Activated CD4-positive, alpha-beta memory T cell treated with anti-CD3 and anti-CD28 coated beads for 36 hours (primary cell): ENCODE data around the gene FAM98A. TPM values are rescaled to one million over a fixed set of nuclear protein-coding genes. Genes with fewer than 3 reads are reported as not detected.

Source experiments
- CTCF ChIA-PET: fragments of 350-600 bp; sonication (Branson Sonifier 250); formaldehyde crosslinking; loops from one replicate; lab custom pipeline; 2021; ENCODE audit warnings: antibody characterized with exemption, inconsistent platforms; lab: Charles Lee
- POLR2A ChIA-PET: fragments of 350-600 bp; sonication (Branson Sonifier 250); formaldehyde crosslinking; loops from one replicate; lab custom pipeline; 2021; ENCODE audit warnings: antibody characterized with exemption; lab: Charles Lee
- DNase-seq: peaks from one replicate; pipeline ENCODE4 v3.0.0-alpha.2; 2020
- H3K27ac Mint-ChIP-seq: one replicate; pipeline ENCODE4 v1.8.0; 2021; ENCODE audit warnings: mixed read lengths
- H3K27me3 Mint-ChIP-seq: one replicate; pipeline ENCODE4 v1.8.0; 2021; ENCODE audit warnings: mixed read lengths
- H3K36me3 Mint-ChIP-seq: one replicate; pipeline ENCODE4 v1.8.0; 2021; ENCODE audit warnings: mixed read lengths
- H3K4me1 Mint-ChIP-seq: one replicate; pipeline ENCODE4 v1.8.0; 2021; ENCODE audit warnings: low read depth, mixed read lengths
- H3K4me3 Mint-ChIP-seq: one replicate; pipeline ENCODE4 v1.8.0; 2021; ENCODE audit warnings: mild to moderate bottlenecking, mixed read lengths
- H3K9me3 Mint-ChIP-seq: one replicate; pipeline ENCODE4 v1.8.0; 2021; ENCODE audit warnings: mixed read lengths
- intact Hi-C: fragments of 100-400 bp; cut with micrococcal nuclease; formaldehyde crosslinking; loops from one replicate; pipeline ENCODE4 v1.15.1; 2023
- total RNA-seq, 2 experiments: library from RNA; stranded (reverse); gene quantifications; one replicate each; pipeline ENCODE4 v1.2.3, GENCODE V29; 2021

The FAM98A gene
- total RNA-seq, 2 experiments from 2014 or later, result 46.7 to 46.8 TPM

DNA sequence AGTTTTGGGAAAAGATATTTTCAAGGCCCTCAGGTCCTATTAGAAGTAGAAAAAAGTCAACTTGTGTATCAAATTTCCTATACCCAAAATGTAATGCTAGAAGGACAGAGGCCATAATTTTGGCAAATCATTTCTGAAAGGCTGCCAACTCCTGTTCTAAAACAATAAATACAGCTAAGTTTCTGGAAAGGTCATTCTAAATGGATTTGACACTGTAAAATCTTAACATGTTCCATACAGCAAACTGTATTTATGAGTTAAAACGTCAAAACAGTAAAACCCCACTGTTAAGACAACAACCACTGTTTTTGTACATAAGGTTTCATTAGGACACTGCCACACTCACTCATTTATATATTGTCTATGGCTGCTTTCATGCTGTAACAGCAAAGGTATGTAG, 9.7 kb downstream of the FAM98A start:
- no peak for DNase-seq
- Mint-ChIP-seq H3K4me3 (no peak overlapping the region), H3K36me3 (peaks cover 38% of the 10 kb centered on the region), H3K27me3 (no peaks in the 10 kb centered on the region), H3K4me1 (peaks cover 6% of the 10 kb centered on the region), H3K9me3 (no peaks in the 10 kb centered on the region), H3K27ac (no peak overlapping the region)
- ChIA-PET POLR2A (no interaction called here), CTCF (no interaction called here)
- intact Hi-C loops, result loop anchor here (10.0 kb wide), 1 partner anchor 645 kb away; the partner anchor contains the start of gene LTBP1

DNA sequence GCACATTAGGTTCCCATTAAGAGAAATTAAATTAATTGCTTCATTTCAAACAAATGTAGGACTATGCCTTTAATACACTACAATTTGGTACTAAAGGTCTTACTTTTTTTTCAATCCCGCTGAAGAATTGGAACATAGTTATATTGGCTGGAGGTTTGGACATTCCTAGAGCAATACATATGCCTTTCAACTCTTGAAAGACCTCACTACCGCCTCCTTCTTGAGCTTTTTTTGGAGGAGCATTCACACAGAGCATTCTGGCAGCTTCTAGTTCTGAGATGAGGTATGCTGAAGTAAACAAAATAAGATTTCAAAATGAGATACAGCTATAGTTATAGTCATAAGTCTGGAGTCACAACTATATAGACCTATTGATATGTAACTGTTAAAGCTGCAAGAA, 10.9 kb downstream of the FAM98A start:
- Mint-ChIP-seq H3K9me3 (no peaks in the 10 kb centered on the region), H3K27ac (no peak overlapping the region), H3K4me1 (no peaks in the 10 kb centered on the region), H3K4me3 (no peak overlapping the region), H3K27me3 (no peaks in the 10 kb centered on the region), H3K36me3 (peaks cover 36% of the 10 kb centered on the region)
- CTCF ChIA-PET, result interaction anchor here (1.1 kb wide), 1 partner anchor 113 kb away, joined by 5 read pairs; no protein-coding TSS in a partner anchor
- no peak for DNase-seq
- intact Hi-C loops, result loop anchor here (10.0 kb wide), 1 partner anchor 643 kb away; the partner anchor contains the start of gene LTBP1
- POLR2A ChIA-PET, result no interaction called here

DNA sequence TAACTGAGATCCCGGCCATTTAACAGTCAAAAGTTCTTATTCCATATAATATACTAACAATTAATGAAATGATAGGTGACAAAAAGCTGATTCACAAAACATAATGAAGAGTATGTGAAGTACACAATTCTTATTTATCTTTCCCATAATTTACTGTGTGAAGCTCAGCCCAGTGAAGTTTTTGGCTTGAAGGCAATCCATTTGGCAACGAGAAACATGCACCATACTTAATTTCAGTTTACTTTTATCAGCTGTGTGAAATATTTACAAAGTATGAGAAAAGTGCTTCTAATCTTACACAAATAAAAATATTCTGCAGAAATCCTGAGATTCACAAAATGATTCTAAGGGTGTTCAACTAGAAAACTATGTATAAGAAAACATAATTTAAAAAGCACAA, 12.3 kb downstream of the FAM98A start:
- no peak for DNase-seq
- Mint-ChIP-seq H3K27ac (no peak overlapping the region), H3K9me3 (no peaks in the 10 kb centered on the region), H3K36me3 (peaks cover 36% of the 10 kb centered on the region), H3K27me3 (no peaks in the 10 kb centered on the region), H3K4me3 (no peak overlapping the region), H3K4me1 (peaks cover 7% of the 10 kb centered on the region)
- intact Hi-C loops, result loop anchor here (10.0 kb wide), 1 partner anchor 642 kb away; the partner anchor contains the start of gene LTBP1
- POLR2A ChIA-PET, result no interaction called here
- CTCF ChIA-PET, result interaction anchor here (1.0 kb wide), 1 partner anchor 173 kb away, joined by 3 read pairs; no protein-coding TSS in a partner anchor

DNA sequence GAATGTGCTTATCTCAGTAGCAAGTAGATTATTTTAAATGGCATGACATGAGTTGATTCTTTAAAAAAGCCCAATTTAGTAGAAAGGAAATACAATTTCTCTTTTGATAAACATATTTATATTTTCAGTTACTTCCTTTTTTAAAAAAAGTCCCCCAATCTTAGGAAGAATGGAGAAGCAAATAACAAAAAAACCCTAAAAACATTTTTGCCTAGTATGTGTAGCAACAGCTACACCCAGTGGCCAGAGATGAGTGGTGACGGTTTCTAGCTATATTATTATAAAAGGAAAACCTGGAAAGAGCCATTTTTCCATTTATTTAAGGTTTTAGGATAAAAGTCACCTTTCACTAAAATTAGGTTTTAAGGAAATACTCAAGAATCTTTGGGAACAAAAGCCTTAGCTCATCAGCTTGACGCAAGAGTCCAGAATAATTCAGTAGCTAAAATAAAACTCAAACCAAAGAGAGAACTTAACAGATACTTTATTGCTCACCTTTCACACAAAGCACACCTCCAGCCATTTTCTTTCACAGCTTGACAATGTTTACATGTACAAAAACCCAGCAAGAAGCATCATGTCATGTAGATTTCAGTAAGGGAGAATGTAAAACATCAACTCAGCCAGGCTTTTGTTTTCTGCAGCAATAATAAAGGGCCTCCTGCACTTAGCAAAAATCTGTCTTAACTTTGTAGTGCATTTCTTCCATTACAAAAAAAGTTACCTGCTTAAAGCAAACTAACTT, 15.7 kb downstream of the FAM98A start:
- Mint-ChIP-seq H3K36me3 (peaks cover 26% of the 10 kb centered on the region), H3K27ac (no peak overlapping the region), H3K9me3 (no peaks in the 10 kb centered on the region), H3K4me1 (peaks cover 10% of the 10 kb centered on the region), H3K27me3 (no peaks in the 10 kb centered on the region), H3K4me3 (no peak overlapping the region)
- ChIA-PET CTCF (interaction anchor here (0.6 to 3.1 kb wide), 45 partner anchors 10 to 864 kb away, joined by 3 to 35 read pairs (median 3); partner anchors contain the start of genes FAM98A and RASGRP3), POLR2A (interaction anchor here (3.2 kb wide), 1 partner anchor 15 kb away, joined by 12 read pairs; the partner anchor contains the start of gene FAM98A)
- DNase-seq, result peak; percentile 25
- intact Hi-C loops, result loop anchor here (1.0 to 10.0 kb wide), 4 partner anchors 108 to 639 kb away; partner anchors contain the start of gene LTBP1

DNA sequence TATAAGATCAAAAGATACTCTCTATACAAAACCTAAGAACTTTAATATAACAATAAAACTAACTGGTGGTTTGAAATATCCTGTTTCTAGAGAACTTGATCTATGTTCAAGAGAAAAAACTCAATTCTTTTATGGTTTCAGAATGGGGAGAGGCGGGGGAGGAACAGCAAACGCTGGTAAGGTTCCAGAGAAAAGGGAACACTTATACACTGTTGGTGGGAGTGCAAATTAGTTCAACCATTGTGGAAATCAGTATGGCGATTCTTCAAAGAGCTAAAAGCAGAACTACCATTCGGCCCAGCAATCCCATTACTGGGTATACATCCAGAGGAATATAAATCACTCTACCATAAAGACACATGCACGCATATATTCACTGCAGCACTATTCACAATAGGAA, 17.2 kb downstream of the FAM98A start:
- intact Hi-C loops, result loop anchor here (1.0 to 10.0 kb wide), 4 partner anchors 98 to 637 kb away; partner anchors contain the start of gene LTBP1
- Mint-ChIP-seq H3K9me3 (no peaks in the 10 kb centered on the region), H3K4me3 (no peak overlapping the region), H3K36me3 (peaks cover 23% of the 10 kb centered on the region), H3K27ac (no peak overlapping the region), H3K4me1 (peaks cover 10% of the 10 kb centered on the region), H3K27me3 (no peaks in the 10 kb centered on the region)
- ChIA-PET POLR2A (interaction anchor here (3.2 kb wide), 1 partner anchor 17 kb away, joined by 12 read pairs; the partner anchor contains the start of gene FAM98A), CTCF (interaction anchor here (1.6 to 3.1 kb wide), 5 partner anchors 12 to 194 kb away, joined by 4 to 35 read pairs (median 14); partner anchors contain the start of gene RASGRP3)
- DNase-seq, result no peak

DNA sequence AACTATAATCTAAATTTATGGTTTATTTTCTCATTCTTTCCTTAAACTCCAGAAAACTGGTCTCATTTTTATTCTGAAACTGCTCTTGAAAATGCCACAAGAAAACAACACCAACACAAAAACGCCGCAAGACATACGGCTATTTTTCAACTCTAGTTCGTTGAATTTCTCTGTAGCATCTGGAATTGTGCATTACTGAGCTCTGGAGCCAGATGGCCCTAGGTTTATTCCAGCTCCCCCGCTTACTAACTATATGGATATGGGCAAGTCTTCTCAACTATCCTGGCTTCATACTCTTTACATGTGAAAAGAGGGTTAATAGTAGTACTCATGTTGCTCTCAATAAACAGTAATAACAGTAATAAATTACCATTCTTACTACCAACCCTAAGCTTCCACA, 19.9 kb downstream of the FAM98A start:
- Mint-ChIP-seq H3K4me3 (no peak overlapping the region), H3K27ac (no peak overlapping the region), H3K36me3 (peaks cover 9% of the 10 kb centered on the region), H3K4me1 (peaks cover 10% of the 10 kb centered on the region), H3K9me3 (no peaks in the 10 kb centered on the region), H3K27me3 (no peaks in the 10 kb centered on the region)
- intact Hi-C loops, result no loop called here
- POLR2A ChIA-PET, result no interaction called here
- CTCF ChIA-PET, result interaction anchor here (1.1 kb wide), 1 partner anchor 103 kb away, joined by 4 read pairs; the partner anchor contains the start of gene RASGRP3
- DNase-seq, result no peak

DNA sequence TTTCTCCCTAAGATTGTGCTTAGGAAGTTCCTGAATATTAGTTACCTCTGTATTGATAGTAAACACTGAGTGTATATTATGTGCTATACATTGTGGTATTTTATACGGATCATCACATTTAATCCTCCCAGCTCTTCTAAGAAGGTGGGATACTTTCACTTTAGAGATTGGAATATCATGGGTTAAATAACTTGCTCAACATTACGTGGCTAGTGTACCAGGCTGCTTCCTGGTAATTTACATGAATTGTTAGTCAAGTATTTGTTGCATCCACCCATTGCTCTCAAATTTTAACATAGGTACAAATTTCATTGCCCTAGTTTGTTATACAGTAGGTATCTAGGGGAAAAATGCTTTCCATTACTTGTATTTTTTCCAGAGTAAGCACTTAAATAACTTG, 21.4 kb downstream of the FAM98A start:
- no peaks in the 10 kb centered on the region for H3K27me3 Mint-ChIP-seq
- H3K9me3 Mint-ChIP-seq, result no peaks in the 10 kb centered on the region
- CTCF ChIA-PET, result no interaction called here
- H3K27ac Mint-ChIP-seq, result no peak overlapping the region
- peaks cover 10% of the 10 kb centered on the region for H3K4me1 Mint-ChIP-seq
- DNase-seq, result no peak
- POLR2A ChIA-PET, result no interaction called here
- H3K4me3 Mint-ChIP-seq, result no peak overlapping the region
- intact Hi-C loops, result no loop called here
- H3K36me3 Mint-ChIP-seq, result peaks cover 5% of the 10 kb centered on the region

DNA sequence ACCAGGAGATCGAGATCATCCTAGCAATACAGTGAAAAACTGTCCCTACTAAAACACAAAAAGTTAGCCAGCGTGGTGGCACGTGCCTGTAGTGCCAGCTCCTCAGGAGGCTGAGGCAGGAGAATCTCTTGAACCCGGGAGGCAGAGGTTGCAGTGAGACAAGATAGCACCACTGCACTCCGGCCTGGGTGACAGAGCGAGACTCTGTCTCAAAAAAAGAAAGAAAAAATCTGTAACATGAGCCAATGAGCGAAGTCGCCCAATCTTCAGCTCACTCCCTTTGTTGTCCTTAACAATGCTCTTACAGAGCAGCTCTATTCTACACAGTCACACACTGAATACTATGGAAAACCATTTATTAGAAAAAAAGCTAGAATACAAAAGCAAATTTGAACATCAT, 22.0 kb downstream of the FAM98A start:
- Mint-ChIP-seq H3K9me3 (no peaks in the 10 kb centered on the region), H3K27me3 (no peaks in the 10 kb centered on the region), H3K4me3 (no peak overlapping the region), H3K27ac (no peak overlapping the region), H3K4me1 (peaks cover 7% of the 10 kb centered on the region), H3K36me3 (peaks cover 3% of the 10 kb centered on the region)
- intact Hi-C loops, result no loop called here
- no peak for DNase-seq
- ChIA-PET CTCF (no interaction called here), POLR2A (no interaction called here)

DNA sequence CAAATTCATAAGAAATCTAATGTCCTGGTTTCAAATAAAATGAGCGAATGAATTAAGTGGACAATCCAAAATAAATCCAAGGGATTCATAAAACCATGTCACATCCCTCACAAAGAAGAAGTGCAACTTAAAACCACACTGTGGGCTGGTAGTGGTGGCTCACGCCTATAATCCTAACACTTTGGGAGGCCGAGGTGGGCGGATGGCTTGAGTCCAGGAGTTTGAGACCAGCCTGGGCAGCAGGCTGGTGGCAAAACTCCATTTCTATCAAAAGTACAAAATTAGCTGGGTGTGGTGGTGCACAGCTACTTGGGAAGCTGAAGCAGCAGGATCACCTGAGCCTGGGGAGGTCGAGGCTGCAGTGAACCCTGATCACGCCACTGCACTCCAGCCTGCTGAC, 25.4 kb downstream of the FAM98A start:
- ChIA-PET POLR2A (no interaction called here), CTCF (interaction anchor here (1.2 to 2.4 kb wide), 3 partner anchors 10 to 98 kb away, joined by 3 to 7 read pairs (median 6); no protein-coding TSS in a partner anchor)
- intact Hi-C loops, result no loop called here
- peaks cover 4% of the 10 kb centered on the region for H3K4me1 Mint-ChIP-seq
- H3K36me3 Mint-ChIP-seq, result no peaks in the 10 kb centered on the region
- H3K27me3 Mint-ChIP-seq, result no peaks in the 10 kb centered on the region
- no peak overlapping the region for H3K27ac Mint-ChIP-seq
- no peak for DNase-seq
- no peaks in the 10 kb centered on the region for H3K9me3 Mint-ChIP-seq
- H3K4me3 Mint-ChIP-seq, result no peak overlapping the region

DNA sequence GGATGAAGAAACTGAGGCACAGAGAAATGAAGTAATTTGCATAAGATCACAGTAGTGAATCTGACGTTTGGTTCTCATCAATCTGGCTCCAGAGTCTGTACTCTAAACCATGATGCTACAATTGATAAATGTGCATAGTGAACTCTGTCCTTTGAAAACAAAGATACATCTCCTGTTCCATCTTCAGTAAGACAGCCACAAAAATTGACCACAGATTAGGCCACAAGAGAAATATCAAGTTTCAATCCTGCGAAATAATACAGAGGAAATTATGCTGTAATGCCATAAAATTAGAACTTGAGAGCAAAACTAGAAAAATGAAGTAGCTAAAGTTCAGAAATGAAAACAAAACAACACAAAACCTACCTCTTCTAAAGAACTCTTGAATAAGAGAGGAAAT, 28.4 kb downstream of the FAM98A start:
- DNase-seq, result no peak
- H3K9me3 Mint-ChIP-seq, result no peaks in the 10 kb centered on the region
- CTCF ChIA-PET, result no interaction called here

DNA sequence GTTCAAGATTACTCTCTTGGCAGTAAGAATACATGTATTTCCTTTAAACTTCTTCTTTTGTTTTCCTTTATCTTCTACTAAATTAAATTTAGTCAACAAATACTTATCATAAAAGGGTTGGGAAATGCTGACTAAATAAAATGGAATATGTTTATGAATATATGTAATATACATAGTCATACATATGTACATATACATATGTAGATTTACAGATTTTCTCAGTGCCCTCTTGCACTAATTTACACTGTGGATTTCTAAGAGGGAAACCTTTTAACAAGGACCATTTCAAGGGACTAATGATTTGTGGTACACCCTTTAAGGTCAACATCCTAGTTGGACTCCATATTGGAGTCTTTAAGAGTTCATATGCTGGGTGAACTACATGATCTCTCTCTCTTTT, 37.2 kb downstream of the FAM98A start:
- Mint-ChIP-seq H3K36me3 (peaks cover 10% of the 10 kb centered on the region), H3K4me1 (no peaks in the 10 kb centered on the region), H3K9me3 (no peaks in the 10 kb centered on the region), H3K4me3 (no peak overlapping the region), H3K27me3 (no peaks in the 10 kb centered on the region), H3K27ac (no peak overlapping the region)
- ChIA-PET CTCF (no interaction called here), POLR2A (no interaction called here)
- intact Hi-C loops, result no loop called here
- DNase-seq, result no peak

More for the DNA sequence above, 28.4 kb downstream of the FAM98A start:
- Mint-ChIP-seq H3K36me3 (no peaks in the 10 kb centered on the region), H3K27ac (no peak overlapping the region), H3K27me3 (no peaks in the 10 kb centered on the region), H3K4me1 (peaks cover 4% of the 10 kb centered on the region), H3K4me3 (no peak overlapping the region)
- intact Hi-C loops, result no loop called here
- POLR2A ChIA-PET, result no interaction called here

DNA sequence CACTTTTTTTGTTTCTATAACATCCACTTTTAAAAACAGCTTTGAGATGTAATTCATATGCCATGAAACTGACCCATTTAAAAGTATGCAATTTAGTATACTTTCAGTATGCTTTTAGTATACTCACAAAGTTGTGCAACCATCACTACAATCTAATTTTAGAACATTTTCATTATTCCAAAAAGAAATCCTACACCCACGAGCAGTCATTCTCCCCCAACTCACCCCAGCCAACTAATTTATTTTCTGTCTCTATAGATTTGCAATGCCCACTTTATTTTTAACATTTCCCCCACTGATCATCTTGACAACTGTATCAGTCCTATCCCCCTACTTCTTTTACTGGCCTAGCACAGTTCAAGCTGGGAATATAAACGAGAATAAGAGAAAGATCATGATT, 39.1 kb downstream of the FAM98A start:
- no peaks in the 10 kb centered on the region for H3K4me1 Mint-ChIP-seq
- intact Hi-C loops, result no loop called here
- H3K4me3 Mint-ChIP-seq, result no peak overlapping the region
- ChIA-PET POLR2A (no interaction called here), CTCF (no interaction called here)
- H3K9me3 Mint-ChIP-seq, result no peaks in the 10 kb centered on the region
- H3K36me3 Mint-ChIP-seq, result peaks cover 10% of the 10 kb centered on the region
- DNase-seq, result no peak
- no peak overlapping the region for H3K27ac Mint-ChIP-seq
- H3K27me3 Mint-ChIP-seq, result no peaks in the 10 kb centered on the region
